ELF-1 (cell line): Measurements from ENCODE around the gene JADE1.

ENCODE experiments used
- DNase-seq: peaks from one replicate; pipeline ENCODE4 v3.0.0-alpha.2; 2016; ENCODE audit warnings: low read depth, low spot score

Gene JADE1

GRCh38 chr4:128810331-128810870 lies 901 bp downstream of the JADE1 start:
- no peak for DNase-seq

- DNase-seq: peak; percentile 99
These were observed 1.5 kb downstream of the JADE1 start for GRCh38 chr4:128810871-128811570.

- DNase-seq: peak; percentile 93
These were observed 2.3 kb downstream of the JADE1 start for GRCh38 chr4:128811571-128812441.

DNA sequence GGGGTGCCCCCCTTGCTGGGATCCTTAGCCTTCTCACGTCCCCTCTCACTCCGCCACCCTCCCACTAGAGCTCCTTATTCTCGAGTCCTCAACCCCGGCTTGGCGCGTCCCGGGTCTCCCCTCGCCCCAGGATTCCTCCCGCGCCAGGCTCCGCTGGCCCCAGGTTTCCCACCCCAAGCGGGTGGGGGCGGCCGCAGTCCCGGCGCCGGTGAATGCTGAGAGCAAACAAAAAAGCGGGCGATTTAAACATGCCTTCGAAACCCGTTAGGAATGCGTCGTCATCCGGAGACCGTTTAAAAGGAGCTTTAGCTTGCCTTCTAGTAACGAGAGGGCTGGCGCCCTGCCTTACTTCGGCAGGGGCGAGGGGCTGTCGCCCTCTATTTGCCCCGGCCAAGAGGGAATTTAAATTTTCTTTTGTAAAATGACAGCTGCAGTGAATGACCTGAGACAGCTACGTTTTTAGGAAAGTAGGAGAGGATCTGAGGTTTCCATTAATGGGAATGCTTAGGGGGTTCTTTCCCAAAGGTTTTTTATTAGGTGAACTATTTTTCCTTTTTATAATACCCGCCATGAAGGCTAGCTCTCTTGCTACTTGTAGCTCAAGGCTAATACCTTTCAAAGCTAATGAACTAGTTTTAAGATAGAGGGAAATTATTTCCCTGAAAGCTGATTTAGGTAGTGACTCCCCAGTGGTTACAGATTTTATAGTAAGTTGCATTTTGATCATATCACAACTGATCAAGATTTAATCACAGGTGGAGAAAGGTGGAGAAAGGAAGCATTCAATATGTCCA lies 3.1 kb downstream of the JADE1 start:
- peak; percentile 84 for DNase-seq

- DNase-seq: no peak
These were observed 4.5 kb downstream of the JADE1 start for GRCh38 chr4:128813965-128814364.

- no peak for DNase-seq
These were observed 8.9 kb downstream of the JADE1 start for GRCh38 chr4:128818442-128818841.

DNA sequence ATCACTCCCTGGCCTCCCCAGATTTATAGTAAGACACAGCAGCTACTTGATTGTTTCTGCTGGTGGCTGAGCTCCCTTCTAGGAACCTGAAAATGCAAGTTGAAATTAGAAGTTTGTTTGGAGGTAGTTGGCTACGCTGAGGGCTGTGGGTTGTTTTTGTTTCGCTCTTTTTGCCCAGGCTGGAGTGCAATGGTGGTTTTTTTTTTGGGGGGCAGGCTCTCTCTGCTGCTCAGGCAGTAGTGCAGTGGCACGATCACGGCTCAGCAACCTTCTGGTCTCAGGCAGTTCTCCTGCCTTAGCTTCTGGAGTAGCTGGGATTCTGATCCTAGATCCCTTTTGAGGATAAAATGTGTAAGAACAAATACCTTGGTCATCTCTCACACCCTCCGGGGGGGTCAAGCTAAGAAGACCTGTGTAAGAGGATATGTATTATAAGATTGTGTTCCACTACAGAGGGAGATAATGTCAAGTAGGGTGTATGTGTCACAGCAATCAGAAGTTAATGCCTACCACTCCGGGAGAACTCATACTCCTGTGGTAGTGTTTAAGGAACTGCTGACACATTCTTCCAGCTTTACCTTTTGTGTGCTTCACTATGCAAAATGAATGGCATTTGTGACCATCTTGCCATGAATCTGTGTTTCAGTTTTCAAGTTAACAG lies 9.7 kb downstream of the JADE1 start:
- DNase-seq: no peak

GRCh38 chr4:128820671-128821070 lies 11.2 kb downstream of the JADE1 start:
- no peak for DNase-seq

GRCh38 chr4:128821151-128821550 lies 11.7 kb downstream of the JADE1 start:
- DNase-seq: no peak

- DNase-seq: no peak
These were observed 13.6 kb downstream of the JADE1 start for GRCh38 chr4:128823025-128823661.

- DNase-seq: peak; percentile 45
These were observed 15.7 kb downstream of the JADE1 start for GRCh38 chr4:128825226-128825625.

- DNase-seq: no peak
These were observed 17.8 kb downstream of the JADE1 start for GRCh38 chr4:128827296-128827695.

DNA sequence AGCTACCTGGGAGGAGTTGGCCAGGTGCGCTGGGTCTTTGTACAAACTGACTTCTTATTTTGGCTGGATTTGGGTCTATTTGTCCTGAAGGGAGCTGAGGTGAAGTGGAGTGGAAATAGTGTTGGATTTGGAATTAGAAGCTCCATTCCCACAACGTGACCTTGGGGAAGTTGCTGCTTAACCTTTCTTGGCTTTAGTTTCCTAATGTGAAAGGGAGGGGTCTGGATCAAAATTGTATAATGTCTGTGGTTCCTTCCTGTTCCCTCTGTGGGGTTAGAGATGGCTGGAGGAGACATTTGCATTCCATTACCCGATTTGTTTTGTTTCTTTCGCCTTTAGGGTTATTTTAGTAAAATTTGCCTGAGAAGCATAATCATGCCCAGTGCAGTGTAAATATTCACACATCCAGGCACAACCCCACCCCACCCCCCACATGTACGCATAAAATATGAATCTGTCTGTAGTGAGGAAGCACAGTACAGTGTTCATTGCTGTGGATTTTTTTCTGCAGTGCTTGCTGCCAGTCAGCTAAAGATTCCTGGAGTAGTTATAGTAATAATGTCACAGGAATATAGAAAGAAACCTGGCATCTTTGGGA lies 21.5 kb downstream of the JADE1 start:
- no peak for DNase-seq

DNA sequence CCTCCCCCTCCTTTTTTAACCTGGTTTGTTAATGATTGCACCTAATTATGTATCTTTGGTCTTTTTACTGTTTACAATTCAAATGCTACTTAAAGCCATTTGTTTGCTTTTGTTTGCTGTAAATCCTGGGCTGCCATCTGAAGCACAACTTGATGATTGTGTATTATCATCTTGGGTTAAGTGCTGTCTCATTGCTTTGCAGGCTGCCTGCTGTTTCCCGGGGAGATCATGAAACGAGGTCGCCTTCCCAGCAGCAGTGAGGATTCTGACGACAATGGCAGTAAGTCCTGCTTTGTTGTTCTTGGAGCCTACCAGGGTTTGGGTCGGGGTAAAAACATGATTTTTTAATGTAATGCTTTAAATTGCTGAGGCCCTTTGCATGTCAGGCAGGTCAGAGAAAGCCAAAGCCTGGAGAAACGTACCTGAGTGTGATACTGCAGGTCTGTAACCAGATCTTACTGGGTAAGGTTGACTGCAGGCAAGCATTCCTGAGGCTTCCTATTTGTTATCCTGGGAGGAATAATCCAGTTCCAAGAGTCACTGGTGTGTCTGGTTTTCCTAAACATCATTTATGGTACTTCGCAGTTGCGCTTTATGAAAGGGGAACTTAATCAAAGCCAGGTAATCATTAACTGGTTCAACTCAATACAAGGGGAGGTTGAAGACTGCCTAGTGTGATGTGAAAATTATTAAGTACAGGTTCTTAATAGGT lies 22.2 kb downstream of the JADE1 start:
- DNase-seq: peak; percentile 74

DNA sequence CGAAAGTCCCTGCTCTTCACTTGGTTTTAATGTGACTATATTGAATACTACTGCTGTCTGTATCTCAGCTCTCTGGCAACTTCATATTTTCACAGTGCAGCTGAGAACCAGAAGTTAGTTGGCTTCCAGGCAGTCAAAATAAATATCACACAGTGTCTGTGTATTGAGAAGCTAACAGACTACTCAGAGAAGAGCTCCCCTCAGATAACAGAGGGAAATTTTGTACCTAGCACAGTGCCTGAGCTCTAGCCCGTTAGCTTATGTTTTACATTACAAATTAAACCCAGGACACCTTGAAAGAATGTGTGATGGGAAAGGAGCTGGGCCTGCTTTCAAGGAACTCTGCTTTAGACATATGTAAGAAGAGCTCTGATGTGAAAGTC lies 22.7 kb downstream of the JADE1 start:
- DNase-seq: no peak

- DNase-seq: no peak
These were observed 26.2 kb downstream of the JADE1 start for GRCh38 chr4:128835498-128836222.

GRCh38 chr4:128837198-128837597 lies 27.7 kb downstream of the JADE1 start:
- DNase-seq: no peak

- no peak for DNase-seq
These were observed 28.2 kb downstream of the JADE1 start for GRCh38 chr4:128837679-128838078.

DNA sequence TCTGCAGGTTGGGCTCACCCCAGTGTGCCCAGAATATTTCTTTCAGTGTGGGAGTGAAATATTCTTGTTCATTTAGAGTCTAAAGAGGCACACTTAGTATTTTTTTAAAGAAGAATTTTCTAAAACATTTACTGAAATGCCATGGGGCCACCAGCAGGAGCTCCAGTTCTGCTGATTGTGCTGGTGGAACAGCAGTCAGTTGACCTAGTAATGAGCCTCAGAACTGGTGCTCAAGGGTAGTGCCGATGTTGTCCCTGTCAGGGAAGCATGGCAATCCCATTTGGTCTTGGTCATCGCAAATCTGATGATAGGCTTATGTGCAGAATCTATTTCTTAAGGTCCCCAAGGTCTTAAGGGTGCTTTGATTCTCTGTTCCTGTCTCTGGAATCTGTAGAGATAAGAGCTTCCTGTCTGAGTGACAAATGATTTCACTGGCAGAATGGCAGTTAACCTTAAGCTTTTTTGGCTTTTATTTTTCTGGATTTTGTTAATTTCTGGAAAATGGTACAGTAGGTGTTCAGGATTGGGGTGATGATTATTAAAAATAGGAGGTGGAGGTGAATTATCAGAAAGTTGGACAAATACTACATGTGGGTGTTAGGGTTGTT lies 31.3 kb downstream of the JADE1 start:
- no peak for DNase-seq
